Mesenchymal stem cell (in vitro differentiated cells and primary cell): ENCODE data around the gene LSM7.
A peak's percentile ranks its signal among the peaks of the same experiment; 100 is the strongest.

ENCODE experiments used
- DNase-seq: peaks from one replicate; pipeline ENCODE4 v3.0.0-alpha.2; 2013
- H2AFZ ChIP-seq: one replicate; pipeline ENCODE4 v1.6.1; 2013; ENCODE audit warnings: low read depth, mild to moderate bottlenecking, control low read depth, inconsistent platforms, low read length, moderate library complexity
- H2AK5ac ChIP-seq: 2 replicates; pipeline ENCODE4 v1.6.1; 2013; ENCODE audit warnings: low read length, moderate library complexity, mild to moderate bottlenecking, inconsistent platforms; ENCODE audit not compliant: severe bottlenecking
- H2BK120ac ChIP-seq: one replicate; pipeline ENCODE4 v1.6.1; 2013; ENCODE audit warnings: low read depth, mild to moderate bottlenecking, inconsistent platforms, low read length, moderate library complexity
- H2BK12ac ChIP-seq, 2 experiments: one replicate each; pipeline ENCODE4 v1.6.1; 2013; ENCODE audit warnings: inconsistent platforms in 2 of 2, low read length in 2 of 2, mild to moderate bottlenecking in 2 of 2, moderate library complexity in 2 of 2, control low read depth in 1 of 2
- H2BK15ac ChIP-seq: one replicate; pipeline ENCODE4 v1.6.1; 2013; ENCODE audit warnings: mild to moderate bottlenecking, low read depth, inconsistent platforms; ENCODE audit not compliant: poor library complexity, severe bottlenecking
- H2BK5ac ChIP-seq: 2 replicates; pipeline ENCODE4 v1.6.1; 2013; ENCODE audit warnings: low read depth, mild to moderate bottlenecking, low read length, control low read depth, inconsistent platforms; ENCODE audit not compliant: poor library complexity, severe bottlenecking
- H3K14ac ChIP-seq, 2 experiments: one replicate each; pipeline ENCODE4 v1.6.1; 2013; ENCODE audit warnings: inconsistent platforms in 2 of 2, low read length in 2 of 2, control low read depth in 1 of 2, mild to moderate bottlenecking in 1 of 2, moderate library complexity in 1 of 2
- H3K18ac ChIP-seq, 2 experiments: one replicate each; pipeline ENCODE4 v1.6.1; 2013; ENCODE audit warnings: inconsistent platforms in 2 of 2, low read length in 2 of 2, control low read depth in 1 of 2, low read depth in 1 of 2, mild to moderate bottlenecking in 1 of 2
- H3K23ac ChIP-seq, 2 experiments: one replicate each; pipeline ENCODE4 v1.6.1; 2013; ENCODE audit warnings: inconsistent platforms in 2 of 2, low read length in 2 of 2, mild to moderate bottlenecking in 2 of 2, moderate library complexity in 2 of 2, control low read depth in 1 of 2
- H3K27ac ChIP-seq: 2 replicates; pipeline ENCODE4 v1.5.1; 2013; ENCODE audit warnings: mild to moderate bottlenecking, moderate library complexity, low read length, control low read depth, inconsistent platforms; ENCODE audit not compliant: poor library complexity, severe bottlenecking
- H3K27me3 ChIP-seq, 2 experiments: 2 replicates each; pipeline versions ENCODE4 v1.6.1 to v1.7.0; 2013; ENCODE audit warnings: low read length in 2 of 2, mild to moderate bottlenecking in 2 of 2, moderate library complexity in 2 of 2, control low read depth in 1 of 2, inconsistent platforms in 1 of 2; ENCODE audit not compliant: control insufficient read depth in 1 of 2, insufficient read depth in 1 of 2
- H3K36me3 ChIP-seq, 2 experiments: 2 replicates each; pipeline versions ENCODE4 v1.6.1 to v1.7.0; 2013; ENCODE audit warnings: low read length in 2 of 2, control low read depth in 1 of 2, inconsistent platforms in 1 of 2, low read depth in 1 of 2, mild to moderate bottlenecking in 1 of 2; ENCODE audit not compliant: insufficient read depth in 2 of 2, control insufficient read depth in 1 of 2
- H3K4ac ChIP-seq, 2 experiments: one replicate each; pipeline ENCODE4 v1.6.1; 2013; ENCODE audit warnings: inconsistent platforms in 2 of 2, low read length in 2 of 2, mild to moderate bottlenecking in 2 of 2, moderate library complexity in 2 of 2, control low read depth in 1 of 2, low read depth in 1 of 2
- H3K4me1 ChIP-seq: 2 replicates; pipeline ENCODE4 v1.6.1; 2013; ENCODE audit warnings: low read depth, low read length, control low read depth; ENCODE audit not compliant: control insufficient read depth, insufficient read depth
- H3K4me2 ChIP-seq: 2 replicates; pipeline ENCODE4 v1.6.1; 2013; ENCODE audit warnings: low read length, mild to moderate bottlenecking, inconsistent platforms; ENCODE audit not compliant: poor library complexity, severe bottlenecking
- H3K4me3 ChIP-seq, 2 experiments: 2 replicates each; pipeline versions ENCODE4 v1.5.1 to v1.7.0; 2013; ENCODE audit warnings: low read length in 2 of 2, mild to moderate bottlenecking in 2 of 2, control low read depth in 1 of 2, low read depth in 1 of 2; ENCODE audit not compliant: insufficient read depth in 1 of 2
- H3K79me1 ChIP-seq: replicated peaks from 2 replicates; pipeline ENCODE4 v1.6.1; 2013; ENCODE audit warnings: mild to moderate bottlenecking, control low read depth, low read length, inconsistent platforms; ENCODE audit not compliant: poor library complexity, severe bottlenecking
- H3K9ac ChIP-seq: 2 replicates; pipeline ENCODE4 v1.7.0; 2013; ENCODE audit warnings: mild to moderate bottlenecking, low read length, moderate library complexity
- H3K9me3 ChIP-seq: 2 replicates; pipeline ENCODE4 v1.7.0; 2013; ENCODE audit warnings: mild to moderate bottlenecking, low read length; ENCODE audit not compliant: control insufficient read depth
- H4K8ac ChIP-seq: one replicate; pipeline ENCODE4 v1.6.1; 2013; ENCODE audit warnings: inconsistent platforms, mild to moderate bottlenecking, low read length, moderate library complexity
- H4K91ac ChIP-seq: one replicate; pipeline ENCODE4 v1.6.1; 2013; ENCODE audit warnings: mild to moderate bottlenecking, low read length, inconsistent platforms
- WGBS: methylation state at CpG from one replicate; pipeline ENCODE4 v1.1.7; 2013; ENCODE audit warnings: mixed read lengths; 5-methylcytosine and 5-hydroxymethylcytosine counted together

LSM7 gene

DNA sequence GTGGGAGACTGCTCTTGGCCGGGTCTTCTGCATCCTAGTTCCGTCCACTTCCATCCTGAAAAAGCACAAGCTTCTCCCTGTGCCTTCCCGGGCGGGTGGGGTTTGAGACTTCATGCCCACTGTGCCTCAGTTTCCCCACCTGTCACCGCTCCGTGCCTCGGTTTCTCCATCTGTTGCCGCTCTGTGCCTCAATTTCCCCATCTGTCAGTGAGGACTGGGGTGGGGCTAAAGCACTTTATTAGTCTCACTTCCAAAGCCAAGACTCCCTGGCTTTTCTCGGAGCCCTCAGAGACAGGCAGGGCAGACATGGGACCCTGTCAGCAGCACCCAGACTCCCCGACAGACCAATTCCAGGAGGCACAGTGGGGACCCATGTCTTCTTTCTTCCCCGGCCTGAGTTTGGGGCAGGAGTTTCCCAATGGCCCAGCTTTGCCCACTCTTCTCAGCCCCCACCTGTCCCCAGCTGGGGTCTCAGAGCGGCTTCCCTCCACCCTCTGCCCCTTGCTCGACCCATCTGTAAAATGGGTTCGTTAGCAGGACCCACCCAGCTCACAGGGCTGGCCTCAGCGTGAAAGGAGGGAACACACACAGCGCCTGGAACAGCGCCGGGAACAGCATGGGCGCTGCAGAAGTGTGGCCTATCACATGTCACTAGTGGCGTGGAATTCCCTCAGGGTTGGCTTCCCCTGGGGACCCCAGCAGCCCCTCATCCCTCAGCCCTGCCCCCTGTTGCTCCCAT is 41.8 kb downstream of the LSM7 start:
- 88% methylated on average over 20 of the region's 20 CpGs for WGBS

DNA sequence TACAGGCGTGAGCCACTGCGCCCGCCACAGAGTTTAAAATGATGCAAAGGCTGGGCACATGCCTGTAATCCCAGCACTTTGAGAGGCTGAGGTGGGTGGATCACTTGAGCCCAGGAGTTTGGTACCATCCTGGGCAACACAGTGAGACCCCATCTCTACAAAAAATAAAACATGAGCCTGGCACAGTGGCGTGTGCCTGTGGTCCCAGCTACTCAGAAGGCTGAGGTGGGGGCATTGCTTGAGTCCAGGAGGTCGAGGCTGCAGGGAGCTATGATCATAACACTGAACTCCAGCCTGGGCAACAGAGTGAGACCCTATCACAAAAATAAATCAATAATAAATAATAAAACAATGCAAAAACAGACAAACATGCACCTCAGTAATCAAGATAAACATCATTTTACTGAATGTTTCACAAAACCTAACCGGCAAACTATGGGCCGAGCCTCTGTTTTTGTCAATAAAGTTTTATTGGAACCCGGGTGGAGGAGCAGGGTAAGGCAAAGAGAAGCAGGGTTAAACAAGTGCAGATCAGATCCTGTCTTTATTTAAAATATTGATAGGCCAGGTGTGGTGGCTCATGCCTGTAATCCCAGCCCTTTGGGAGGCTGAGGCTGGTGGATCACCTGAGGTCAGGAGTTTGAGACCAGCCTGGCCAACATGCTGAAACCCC is 44.4 kb downstream of the LSM7 start:
- Histone ChIP-seq H3K4me3 (no peak overlapping the region), H3K14ac (no peak overlapping the region), H3K27ac (no peak overlapping the region), H4K8ac (no peak overlapping the region), H3K9me3 (no peaks in the 10 kb centered on the region), H3K4ac (no peak overlapping the region), H2BK5ac (no peak overlapping the region), H3K79me1 (peaks cover 3% of the 10 kb centered on the region), H2BK12ac (no peak overlapping the region), H2BK120ac (no peak overlapping the region), H3K4me2 (no peak overlapping the region), H2AK5ac (no peak overlapping the region), H4K91ac (no peak overlapping the region), H2BK15ac (no peak overlapping the region), H3K27me3 (peaks cover 23 to 32% of the 10 kb centered on the region in 2 experiments), H3K23ac (no peak overlapping the region), H3K4me1 (peaks cover 20% of the 10 kb centered on the region), H2AFZ (no peak overlapping the region), H3K18ac (no peak overlapping the region), H3K9ac (no peak overlapping the region), H3K36me3 (peaks cover 0 to 3% of the 10 kb centered on the region in 2 experiments)
- 96% methylated on average over 8 of the region's 8 CpGs for WGBS
- no peak for DNase-seq

More for the DNA sequence above, 41.8 kb downstream of the LSM7 start:
- Histone ChIP-seq H2BK12ac (no peak overlapping the region), H3K4me2 (no peak overlapping the region), H2AK5ac (no peak overlapping the region), H3K27me3 (peaks cover 47% of the 10 kb centered on the region in 2 experiments), H2BK15ac (no peak overlapping the region), H3K27ac (no peak overlapping the region), H3K9me3 (no peaks in the 10 kb centered on the region), H3K18ac (no peak overlapping the region), H2BK5ac (no peak overlapping the region), H3K36me3 (no peaks in the 10 kb centered on the region), H3K14ac (no peak overlapping the region), H3K23ac (no peak overlapping the region), H3K4me3 (no peak overlapping the region), H4K91ac (no peak overlapping the region), H2BK120ac (no peak overlapping the region), H2AFZ (no peak overlapping the region), H3K9ac (no peak overlapping the region), H3K4me1 (peaks cover 29% of the 10 kb centered on the region), H4K8ac (no peak overlapping the region), H3K79me1 (no peaks in the 10 kb centered on the region), H3K4ac (no peak overlapping the region)
- no peak for DNase-seq

DNA sequence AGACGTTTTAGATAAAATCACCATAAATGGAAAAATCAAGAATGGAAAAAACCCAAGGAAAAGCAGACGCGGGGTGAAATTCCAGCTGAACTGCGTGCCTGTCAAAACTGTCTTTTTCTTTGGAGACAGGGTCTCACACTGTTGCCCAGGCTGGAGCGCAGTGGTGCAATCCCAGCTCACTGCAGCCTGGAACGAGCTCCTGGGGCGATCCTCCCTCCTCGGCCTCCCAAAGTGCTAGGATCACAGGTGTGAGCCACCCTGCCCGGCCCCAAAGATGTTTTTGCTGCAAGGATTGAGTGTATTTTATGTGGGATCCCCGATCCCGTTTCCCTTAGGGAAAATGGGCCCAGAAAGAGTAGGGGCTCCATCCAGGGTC is 45.5 kb downstream of the LSM7 start:
- no peak overlapping the region for H4K91ac ChIP-seq
- no peak overlapping the region for H3K4ac ChIP-seq
- H3K14ac ChIP-seq: no peak overlapping the region
- no peak overlapping the region for H3K23ac ChIP-seq
- H4K8ac ChIP-seq: peak overlapping the region; percentile 41
- peaks cover 16 to 21% of the 10 kb centered on the region in 2 experiments for H3K27me3 ChIP-seq
- no peaks in the 10 kb centered on the region for H3K9me3 ChIP-seq
- H2BK15ac ChIP-seq: peak overlapping the region; percentile 91
- H2BK120ac ChIP-seq: peak overlapping the region; percentile 29
- H3K9ac ChIP-seq: peak overlapping the region; percentile 29
- H3K27ac ChIP-seq: no peak overlapping the region
- WGBS: 79% methylated on average over 11 of the region's 11 CpGs
- H3K18ac ChIP-seq: no peak overlapping the region
- no peak overlapping the region for H2AFZ ChIP-seq
- no peak for DNase-seq
- no peak overlapping the region for H3K4me3 ChIP-seq
- H2AK5ac ChIP-seq: no peak overlapping the region
- no peak overlapping the region for H2BK12ac ChIP-seq
- H2BK5ac ChIP-seq: no peak overlapping the region
- peaks cover 10% of the 10 kb centered on the region for H3K79me1 ChIP-seq
- peaks cover 26% of the 10 kb centered on the region for H3K4me1 ChIP-seq
- H3K4me2 ChIP-seq: no peak overlapping the region
- peaks cover 0 to 8% of the 10 kb centered on the region in 2 experiments for H3K36me3 ChIP-seq
